Activated naive CD4-positive, alpha-beta T cell treated with anti-CD3 and anti-CD28 coated beads, Interleukin-2, amount 50 U/mL, for 24 hours (primary cell): ENCODE data around the gene PCDH9.

Source experiments
- H3K27ac Mint-ChIP-seq: one replicate; pipeline ENCODE4 v1.8.0; 2021; ENCODE audit warnings: mild to moderate bottlenecking, mixed read lengths
- H3K27me3 Mint-ChIP-seq: one replicate; pipeline ENCODE4 v1.8.0; 2021; ENCODE audit warnings: mixed read lengths
- H3K36me3 Mint-ChIP-seq: one replicate; pipeline ENCODE4 v1.8.0; 2021; ENCODE audit warnings: mixed read lengths
- H3K4me1 Mint-ChIP-seq: one replicate; pipeline ENCODE4 v1.8.0; 2021; ENCODE audit warnings: mixed read lengths
- H3K4me3 Mint-ChIP-seq: one replicate; pipeline ENCODE4 v1.8.0; 2021; ENCODE audit warnings: mild to moderate bottlenecking, mixed read lengths
- H3K9me3 Mint-ChIP-seq: one replicate; pipeline ENCODE4 v1.8.0; 2021; ENCODE audit warnings: mixed read lengths

PCDH9 gene

GRCh38 chr13:66362485-66362884 lies 867.7 kb downstream of the PCDH9 start:
- no peak overlapping the region for H3K4me3 Mint-ChIP-seq
- no peaks in the 10 kb centered on the region for H3K36me3 Mint-ChIP-seq
- no peak overlapping the region for H3K27ac Mint-ChIP-seq
- no peaks in the 10 kb centered on the region for H3K9me3 Mint-ChIP-seq
- no peaks in the 10 kb centered on the region for H3K27me3 Mint-ChIP-seq
- H3K4me1 Mint-ChIP-seq: no peaks in the 10 kb centered on the region

GRCh38 chr13:66359910-66360552 lies 870.1 kb downstream of the PCDH9 start:
- H3K4me3 Mint-ChIP-seq: no peak overlapping the region
- no peaks in the 10 kb centered on the region for H3K36me3 Mint-ChIP-seq
- no peak overlapping the region for H3K27ac Mint-ChIP-seq
- H3K9me3 Mint-ChIP-seq: no peaks in the 10 kb centered on the region
- no peaks in the 10 kb centered on the region for H3K27me3 Mint-ChIP-seq
- no peaks in the 10 kb centered on the region for H3K4me1 Mint-ChIP-seq

- H3K36me3 Mint-ChIP-seq: no peaks in the 10 kb centered on the region
- no peak overlapping the region for H3K27ac Mint-ChIP-seq
- no peak overlapping the region for H3K4me3 Mint-ChIP-seq
These were observed 870.7 kb downstream of the PCDH9 start for GRCh38 chr13:66359393-66359792.

GRCh38 chr13:66358564-66358963 lies 871.6 kb downstream of the PCDH9 start:
- no peaks in the 10 kb centered on the region for H3K27me3 Mint-ChIP-seq

More at GRCh38 chr13:66359393-66359792, 870.7 kb downstream of the PCDH9 start:
- H3K27me3 Mint-ChIP-seq: no peaks in the 10 kb centered on the region
- H3K9me3 Mint-ChIP-seq: no peaks in the 10 kb centered on the region
- no peaks in the 10 kb centered on the region for H3K4me1 Mint-ChIP-seq

GRCh38 chr13:66357463-66357862 lies 872.7 kb downstream of the PCDH9 start:
- Mint-ChIP-seq H3K4me1 (no peaks in the 10 kb centered on the region), H3K36me3 (no peaks in the 10 kb centered on the region), H3K9me3 (no peaks in the 10 kb centered on the region), H3K27me3 (no peaks in the 10 kb centered on the region), H3K27ac (no peak overlapping the region), H3K4me3 (no peak overlapping the region)

More at GRCh38 chr13:66358564-66358963, 871.6 kb downstream of the PCDH9 start:
- H3K4me1 Mint-ChIP-seq: no peaks in the 10 kb centered on the region
- no peak overlapping the region for H3K27ac Mint-ChIP-seq
- H3K4me3 Mint-ChIP-seq: no peak overlapping the region
- no peaks in the 10 kb centered on the region for H3K9me3 Mint-ChIP-seq
- H3K36me3 Mint-ChIP-seq: no peaks in the 10 kb centered on the region

- Mint-ChIP-seq H3K4me1 (no peaks in the 10 kb centered on the region), H3K27me3 (no peaks in the 10 kb centered on the region), H3K4me3 (no peak overlapping the region), H3K36me3 (no peaks in the 10 kb centered on the region), H3K27ac (peak overlapping the region; percentile 63), H3K9me3 (no peaks in the 10 kb centered on the region)
These were observed 875.0 kb downstream of the PCDH9 start for GRCh38 chr13:66354879-66355751.

GRCh38 chr13:66353664-66354063 lies 876.5 kb downstream of the PCDH9 start:
- no peak overlapping the region for H3K4me3 Mint-ChIP-seq
- H3K9me3 Mint-ChIP-seq: no peaks in the 10 kb centered on the region
- no peaks in the 10 kb centered on the region for H3K27me3 Mint-ChIP-seq
- H3K36me3 Mint-ChIP-seq: no peaks in the 10 kb centered on the region
- H3K4me1 Mint-ChIP-seq: no peaks in the 10 kb centered on the region
- H3K27ac Mint-ChIP-seq: no peak overlapping the region

GRCh38 chr13:66349966-66350365 lies 880.2 kb downstream of the PCDH9 start:
- no peaks in the 10 kb centered on the region for H3K36me3 Mint-ChIP-seq
- H3K9me3 Mint-ChIP-seq: no peaks in the 10 kb centered on the region
- no peak overlapping the region for H3K27ac Mint-ChIP-seq
- no peak overlapping the region for H3K4me3 Mint-ChIP-seq
- no peaks in the 10 kb centered on the region for H3K27me3 Mint-ChIP-seq
- no peaks in the 10 kb centered on the region for H3K4me1 Mint-ChIP-seq

GRCh38 chr13:66348745-66349690 lies 881.1 kb downstream of the PCDH9 start:
- H3K4me3 Mint-ChIP-seq: no peak overlapping the region
- H3K36me3 Mint-ChIP-seq: no peaks in the 10 kb centered on the region
- no peaks in the 10 kb centered on the region for H3K27me3 Mint-ChIP-seq
- H3K4me1 Mint-ChIP-seq: no peaks in the 10 kb centered on the region
- H3K9me3 Mint-ChIP-seq: no peaks in the 10 kb centered on the region
- H3K27ac Mint-ChIP-seq: no peak overlapping the region

- H3K27ac Mint-ChIP-seq: no peak overlapping the region
- no peaks in the 10 kb centered on the region for H3K9me3 Mint-ChIP-seq
- H3K27me3 Mint-ChIP-seq: no peaks in the 10 kb centered on the region
- H3K36me3 Mint-ChIP-seq: no peaks in the 10 kb centered on the region
- H3K4me1 Mint-ChIP-seq: no peaks in the 10 kb centered on the region
- H3K4me3 Mint-ChIP-seq: no peak overlapping the region
These were observed 882.5 kb downstream of the PCDH9 start for GRCh38 chr13:66347486-66348117.

- no peak overlapping the region for H3K27ac Mint-ChIP-seq
- H3K27me3 Mint-ChIP-seq: no peaks in the 10 kb centered on the region
- no peaks in the 10 kb centered on the region for H3K9me3 Mint-ChIP-seq
- no peak overlapping the region for H3K4me3 Mint-ChIP-seq
- H3K4me1 Mint-ChIP-seq: no peaks in the 10 kb centered on the region
- H3K36me3 Mint-ChIP-seq: no peaks in the 10 kb centered on the region
These were observed 884.2 kb downstream of the PCDH9 start for GRCh38 chr13:66345971-66346370.

GRCh38 chr13:66345518-66345810 lies 884.7 kb downstream of the PCDH9 start:
- H3K4me3 Mint-ChIP-seq: no peak overlapping the region
- H3K27ac Mint-ChIP-seq: no peak overlapping the region
- H3K4me1 Mint-ChIP-seq: no peaks in the 10 kb centered on the region
- no peaks in the 10 kb centered on the region for H3K27me3 Mint-ChIP-seq
- no peaks in the 10 kb centered on the region for H3K36me3 Mint-ChIP-seq
- H3K9me3 Mint-ChIP-seq: no peaks in the 10 kb centered on the region

GRCh38 chr13:66344805-66345517 lies 885.2 kb downstream of the PCDH9 start:
- H3K27ac Mint-ChIP-seq: no peak overlapping the region
- H3K36me3 Mint-ChIP-seq: no peaks in the 10 kb centered on the region
- no peaks in the 10 kb centered on the region for H3K4me1 Mint-ChIP-seq
- no peaks in the 10 kb centered on the region for H3K9me3 Mint-ChIP-seq
- no peak overlapping the region for H3K4me3 Mint-ChIP-seq
- no peaks in the 10 kb centered on the region for H3K27me3 Mint-ChIP-seq

- Mint-ChIP-seq H3K9me3 (no peaks in the 10 kb centered on the region), H3K27ac (no peak overlapping the region), H3K36me3 (no peaks in the 10 kb centered on the region), H3K27me3 (no peaks in the 10 kb centered on the region), H3K4me1 (no peaks in the 10 kb centered on the region), H3K4me3 (no peak overlapping the region)
These were observed 886.8 kb downstream of the PCDH9 start for GRCh38 chr13:66343224-66343828.
